Mucosa of rectum (tissue), 2 donors: Measurements from ENCODE around the gene MRPS18B.
A peak's percentile ranks its signal among the peaks of the same experiment; 100 is the strongest.
"Not testable (repeated sequence)": the region's sequence is repeated elsewhere in the genome, so short reads cannot be mapped to it uniquely, and the experiment has no call there.

Experiments used
- H3K27ac ChIP-seq, 2 donors: one replicate each; pipeline ENCODE4 v1.7.0; 2013; ENCODE audit warnings: inconsistent platforms in 2 of 2, low read depth in 2 of 2, low read length in 2 of 2
- H3K27me3 ChIP-seq, 2 donors: one replicate each; pipeline ENCODE4 v1.7.0; 2013; ENCODE audit warnings: low read length in 2 of 2; ENCODE audit not compliant: control insufficient read depth in 2 of 2, insufficient read depth in 2 of 2
- H3K36me3 ChIP-seq, 2 donors: one replicate each; pipeline ENCODE4 v1.7.0; 2013; ENCODE audit warnings: low read length in 2 of 2; ENCODE audit not compliant: control insufficient read depth in 2 of 2, insufficient read depth in 2 of 2
- H3K4me1 ChIP-seq, 2 donors: one replicate each; pipeline ENCODE4 v1.7.0; 2013; ENCODE audit warnings: low read length in 2 of 2, mild to moderate bottlenecking in 1 of 2; ENCODE audit not compliant: control insufficient read depth in 2 of 2, insufficient read depth in 2 of 2
- H3K4me3 ChIP-seq, 2 donors: one replicate each; pipeline ENCODE4 v1.7.0; 2013; ENCODE audit warnings: low read length in 2 of 2
- H3K9ac ChIP-seq, 2 donors: one replicate each; pipeline ENCODE4 v1.7.0; 2013; ENCODE audit warnings: low read length in 2 of 2, low read depth in 1 of 2, mild to moderate bottlenecking in 1 of 2
- H3K9me3 ChIP-seq, 2 donors: one replicate each; pipeline ENCODE4 v1.7.0; 2013; ENCODE audit warnings: low read length in 2 of 2; ENCODE audit not compliant: control insufficient read depth in 2 of 2
- donor health status: healthy.
- donor health status: Normal muscosa, but diverticular disease.

Gene MRPS18B

GRCh38 chr6:30655743-30656094 is 38.1 kb downstream of the MRPS18B start:
- H3K36me3 ChIP-seq, result peaks cover 82 to 90% of the 10 kb centered on the region in 2 donors
- peaks cover 0 to 5% of the 10 kb centered on the region in 2 donors for H3K4me1 ChIP-seq
- no peaks in the 10 kb centered on the region for H3K9me3 ChIP-seq
- H3K27me3 ChIP-seq, result no peaks in the 10 kb centered on the region
- H3K4me3 ChIP-seq, result no peak overlapping the region
- H3K9ac ChIP-seq, result no peak overlapping the region
- H3K27ac ChIP-seq, result no peak overlapping the region

GRCh38 chr6:30656513-30656912 is 38.9 kb downstream of the MRPS18B start:
- no peak overlapping the region for H3K27ac ChIP-seq
- H3K4me3 ChIP-seq, result no peak overlapping the region
- H3K9ac ChIP-seq, result no peak overlapping the region
- H3K36me3 ChIP-seq, result peaks cover 78 to 86% of the 10 kb centered on the region in 2 donors
- H3K27me3 ChIP-seq, result no peaks in the 10 kb centered on the region
- no peaks in the 10 kb centered on the region for H3K9me3 ChIP-seq
- peaks cover 0 to 5% of the 10 kb centered on the region in 2 donors for H3K4me1 ChIP-seq

DNA sequence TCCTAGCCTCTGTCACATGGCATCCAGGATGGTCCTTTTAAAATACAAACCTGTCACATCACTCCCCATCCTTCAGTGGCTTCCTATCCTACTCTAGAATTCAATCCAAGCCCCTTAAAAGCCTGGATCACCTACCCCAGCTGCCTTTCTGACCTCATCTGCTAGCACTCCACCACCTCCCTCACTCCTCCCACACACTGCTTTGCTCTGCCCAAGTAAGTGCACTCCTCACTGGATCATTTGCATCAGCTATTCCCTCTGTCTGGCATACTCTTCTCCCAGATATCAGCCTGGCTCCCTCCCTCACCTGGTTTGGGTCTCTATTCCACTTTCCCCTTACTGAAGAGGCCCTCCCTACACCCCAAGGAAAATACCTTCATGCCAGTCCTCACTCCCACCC is 39.8 kb downstream of the MRPS18B start:
- no peaks in the 10 kb centered on the region for H3K9me3 ChIP-seq
- peaks cover 78 to 86% of the 10 kb centered on the region in 2 donors for H3K36me3 ChIP-seq
- H3K4me3 ChIP-seq, result no peak overlapping the region
- H3K4me1 ChIP-seq, result peaks cover 0 to 3% of the 10 kb centered on the region in 2 donors
- H3K27ac ChIP-seq, result no peak overlapping the region
- no peak overlapping the region for H3K9ac ChIP-seq
- no peaks in the 10 kb centered on the region for H3K27me3 ChIP-seq

GRCh38 chr6:30657922-30658321 is 40.3 kb downstream of the MRPS18B start:
- H3K4me1 ChIP-seq, H3K27me3 ChIP-seq, H3K9ac ChIP-seq, H3K9me3 ChIP-seq, H3K4me3 ChIP-seq, H3K27ac ChIP-seq: not testable (repeated sequence)
- peaks cover 78 to 86% of the 10 kb centered on the region in 2 donors for H3K36me3 ChIP-seq

GRCh38 chr6:30664994-30665767 is 47.5 kb downstream of the MRPS18B start:
- Histone ChIP-seq H3K9me3 (no peaks in the 10 kb centered on the region), H3K9ac (no peak overlapping the region), H3K27ac (no peak overlapping the region), H3K4me1 (no peaks in the 10 kb centered on the region), H3K27me3 (no peaks in the 10 kb centered on the region), H3K36me3 (peaks cover 52 to 67% of the 10 kb centered on the region in 2 donors), H3K4me3 (no peak overlapping the region)

DNA sequence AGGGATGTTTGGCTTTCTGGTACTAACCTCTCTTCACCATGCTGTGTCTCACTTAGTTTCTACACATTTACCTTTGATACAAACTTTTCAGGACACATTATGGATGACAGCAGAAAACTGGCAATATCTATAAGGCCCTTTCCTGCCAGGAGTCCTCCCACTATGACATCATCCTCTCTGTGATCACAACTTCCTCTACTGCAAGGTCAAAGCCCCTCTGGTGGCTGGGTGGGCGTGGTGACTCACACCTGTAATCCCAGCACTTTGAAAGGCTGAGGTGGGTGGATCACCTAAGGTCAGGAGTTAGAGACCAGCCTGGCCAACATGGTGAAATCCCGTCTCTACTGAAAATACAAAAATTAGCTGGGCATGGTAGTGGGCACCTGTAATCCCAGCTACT is 48.7 kb downstream of the MRPS18B start:
- H3K9me3 ChIP-seq, H3K4me1 ChIP-seq, H3K27ac ChIP-seq, H3K4me3 ChIP-seq, H3K27me3 ChIP-seq, H3K9ac ChIP-seq: not testable (repeated sequence)
- peaks cover 56 to 71% of the 10 kb centered on the region in 2 donors for H3K36me3 ChIP-seq

DNA sequence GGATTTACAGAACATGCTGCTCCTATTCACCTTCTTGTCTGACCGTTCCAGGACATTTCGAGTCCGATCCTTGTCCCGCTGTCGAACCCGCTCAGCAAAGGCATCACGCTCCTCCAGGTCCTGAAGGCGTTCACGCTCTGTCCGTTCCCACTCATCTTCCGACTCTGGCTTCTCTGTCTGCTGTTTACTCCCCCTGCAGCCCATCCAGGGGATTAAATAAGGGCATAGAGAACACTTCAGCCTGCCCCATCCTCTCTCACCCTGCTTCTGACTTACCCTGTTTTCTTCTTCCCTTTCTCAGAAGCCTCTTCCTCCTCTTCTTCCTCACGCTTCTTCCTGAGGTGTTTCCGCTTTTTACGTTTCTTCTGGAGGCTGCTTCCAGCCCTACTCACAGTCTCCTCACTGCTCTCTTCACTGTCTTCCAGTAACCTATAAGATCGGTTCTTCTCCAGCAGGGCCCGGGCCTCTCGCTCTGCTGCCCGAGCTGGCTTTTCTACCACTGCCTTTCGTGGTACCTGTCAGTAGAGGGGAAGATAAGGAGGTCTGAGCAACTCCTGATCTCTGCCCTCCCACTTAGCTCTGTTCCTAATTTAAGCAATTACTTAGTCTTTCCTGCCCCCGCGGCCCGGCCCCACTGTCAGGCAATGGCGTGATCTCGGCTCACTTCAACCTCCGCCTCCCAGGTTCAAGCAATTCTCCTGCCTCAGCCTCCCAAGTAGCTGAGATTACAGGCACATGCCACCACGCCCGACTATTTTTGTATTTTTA is 53.3 kb downstream of the MRPS18B start:
- no peak overlapping the region for H3K4me3 ChIP-seq
- H3K36me3 ChIP-seq, result peaks cover 19 to 32% of the 10 kb centered on the region in 2 donors
- H3K27ac ChIP-seq, result no peak overlapping the region
- no peak overlapping the region for H3K9ac ChIP-seq
- H3K9me3 ChIP-seq, result no peaks in the 10 kb centered on the region
- peaks cover 10 to 16% of the 10 kb centered on the region in 2 donors for H3K4me1 ChIP-seq
- H3K27me3 ChIP-seq, result no peaks in the 10 kb centered on the region

GRCh38 chr6:30672445-30673253 is 55.0 kb downstream of the MRPS18B start, which contains the start of gene DHX16:
Gene DHX16 (minus strand): TSS chr6:30673006. CDS start chr6:30672841, 165 bp downstream.
- peaks cover 26 to 38% of the 10 kb centered on the region in 2 donors for H3K36me3 ChIP-seq
- H3K4me3 ChIP-seq, result peak within 1 kb of the TSS; percentile 92
- peaks cover 10 to 16% of the 10 kb centered on the region in 2 donors for H3K4me1 ChIP-seq

More at GRCh38 chr6:30672445-30673253, 55.0 kb downstream of the MRPS18B start, which contains the start of gene DHX16:
- peak within 1 kb of the TSS; percentile 85 to 90 for H3K9ac ChIP-seq
- no peaks in the 10 kb centered on the region for H3K9me3 ChIP-seq
- H3K27ac ChIP-seq, result peak within 1 kb of the TSS; percentile 77 to 82
- no peaks in the 10 kb centered on the region for H3K27me3 ChIP-seq
